Glutamatergic neuron (in vitro differentiated cells): Measurements from ENCODE around the gene HGD. TPM values are rescaled to one million over a fixed set of nuclear protein-coding genes. Genes with fewer than 3 reads are reported as not detected.
"Not testable (repeated sequence)": the region's sequence is repeated elsewhere in the genome, so short reads cannot be mapped to it uniquely, and the experiment has no call there.

Source experiments
- DNase-seq: peaks from one replicate; pipeline ENCODE4 v3.0.0; 2022
- H3K27ac Mint-ChIP-seq: one replicate; pipeline ENCODE4 v1.8.0; 2020; ENCODE audit warnings: mild to moderate bottlenecking, mixed read lengths, inconsistent platforms; ENCODE audit not compliant: unreplicated experiment
- H3K27me3 Mint-ChIP-seq: one replicate; pipeline ENCODE4 v1.8.0; 2020; ENCODE audit warnings: mild to moderate bottlenecking, moderate library complexity, mixed read lengths, inconsistent platforms; ENCODE audit not compliant: unreplicated experiment
- H3K36me3 Mint-ChIP-seq: one replicate; pipeline ENCODE4 v1.8.0; 2020; ENCODE audit warnings: mild to moderate bottlenecking, mixed read lengths, inconsistent platforms; ENCODE audit not compliant: unreplicated experiment
- H3K4me1 Mint-ChIP-seq: one replicate; pipeline ENCODE4 v1.8.0; 2020; ENCODE audit warnings: mild to moderate bottlenecking, low read depth, mixed read lengths, inconsistent platforms; ENCODE audit not compliant: unreplicated experiment
- H3K4me3 Mint-ChIP-seq: one replicate; pipeline ENCODE4 v1.8.0; 2020; ENCODE audit warnings: mild to moderate bottlenecking, mixed read lengths, inconsistent platforms; ENCODE audit not compliant: unreplicated experiment
- H3K9me3 Mint-ChIP-seq: one replicate; pipeline ENCODE4 v1.8.0; 2020; ENCODE audit warnings: mild to moderate bottlenecking, moderate library complexity, mixed read lengths, inconsistent platforms; ENCODE audit not compliant: unreplicated experiment
- CTCF ChIP-seq: fragments of 200-600 bp; sonication (generic); IDR thresholded peaks from one replicate; pipeline ENCODE4 v1.5.0; 2021; ENCODE audit not compliant: partially characterized antibody, unreplicated experiment
- total RNA-seq: library from RNA; stranded (reverse); fragmentation: NEBNext Ultra II Directional; extraction: Animal tissue kit (Norgen Biotek cat#: 25700); gene quantifications from one replicate; pipeline ENCODE4 v1.2.1, GENCODE V29; 2021; ENCODE audit not compliant: unreplicated experiment

HGD gene
- total RNA-seq, 1 donor from 2014 or later, result not detected

GRCh38 chr3:120640231-120640630 lies 41.8 kb downstream of the HGD start:
- no peaks in the 10 kb centered on the region for H3K9me3 Mint-ChIP-seq
- no peak overlapping the region for H3K4me3 Mint-ChIP-seq
- H3K4me1 Mint-ChIP-seq, result peaks cover 9% of the 10 kb centered on the region
- no peak for TF ChIP-seq CTCF
- no peaks in the 10 kb centered on the region for H3K36me3 Mint-ChIP-seq
- H3K27me3 Mint-ChIP-seq, result no peaks in the 10 kb centered on the region
- no peak overlapping the region for H3K27ac Mint-ChIP-seq
- DNase-seq, result no peak

GRCh38 chr3:120638820-120639219 lies 43.2 kb downstream of the HGD start:
- not testable (repeated sequence) for DNase-seq, H3K27me3 Mint-ChIP-seq, H3K4me3 Mint-ChIP-seq, H3K4me1 Mint-ChIP-seq, H3K36me3 Mint-ChIP-seq, H3K27ac Mint-ChIP-seq, H3K9me3 Mint-ChIP-seq

DNA sequence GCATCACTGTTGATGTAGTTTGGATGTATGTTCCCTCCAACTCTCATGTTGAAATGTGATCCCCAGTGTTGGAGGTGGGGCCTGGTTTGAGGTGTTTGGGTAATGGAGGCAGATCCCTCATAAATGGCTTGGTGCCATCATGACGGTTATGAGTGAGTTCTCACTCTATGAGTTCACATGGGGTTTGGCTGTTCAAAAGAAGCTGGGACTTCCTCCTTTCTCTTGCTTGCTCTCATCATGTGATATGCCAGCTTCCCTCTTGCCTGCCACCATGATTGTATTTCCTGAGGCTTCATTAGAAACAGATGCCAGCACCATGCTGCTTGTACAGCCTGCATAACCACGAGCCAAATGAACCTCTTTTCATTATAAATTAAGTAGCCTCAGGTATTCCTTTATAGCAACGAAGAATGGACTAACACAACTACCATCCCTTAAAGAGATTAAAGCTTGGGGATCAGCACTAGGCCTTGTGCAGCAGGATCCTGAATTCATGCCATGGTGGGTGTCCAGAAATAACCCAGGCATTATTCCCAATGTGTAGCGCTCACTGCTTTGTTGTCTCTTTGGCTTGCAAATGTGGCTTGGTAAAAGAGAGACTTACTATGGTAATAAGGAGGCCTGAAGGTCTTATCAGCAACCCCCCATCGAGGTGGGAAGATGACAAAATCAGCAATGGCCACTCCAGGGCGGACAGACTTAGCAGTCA lies 44.0 kb downstream of the HGD start:
- Mint-ChIP-seq H3K27ac (no peak overlapping the region), H3K4me1 (peaks cover 3% of the 10 kb centered on the region), H3K36me3 (no peaks in the 10 kb centered on the region)

GRCh38 chr3:120636795-120637401 lies 45.1 kb downstream of the HGD start:
- TF ChIP-seq CTCF, result no peak
- H3K4me3 Mint-ChIP-seq, result no peak overlapping the region
- H3K27me3 Mint-ChIP-seq, result no peaks in the 10 kb centered on the region
- H3K27ac Mint-ChIP-seq, result no peak overlapping the region
- no peak for DNase-seq
- H3K9me3 Mint-ChIP-seq, result no peaks in the 10 kb centered on the region
- peaks cover 3% of the 10 kb centered on the region for H3K4me1 Mint-ChIP-seq
- no peaks in the 10 kb centered on the region for H3K36me3 Mint-ChIP-seq

More for the DNA sequence above, 44.0 kb downstream of the HGD start:
- no peak for DNase-seq
- Mint-ChIP-seq H3K4me3 (no peak overlapping the region), H3K9me3 (no peaks in the 10 kb centered on the region), H3K27me3 (no peaks in the 10 kb centered on the region)
- no peak for TF ChIP-seq CTCF

- DNase-seq, result no peak
- Mint-ChIP-seq H3K36me3 (peaks cover 5% of the 10 kb centered on the region), H3K27me3 (no peaks in the 10 kb centered on the region), H3K4me1 (no peaks in the 10 kb centered on the region), H3K9me3 (no peaks in the 10 kb centered on the region), H3K27ac (no peak overlapping the region), H3K4me3 (no peak overlapping the region)
- TF ChIP-seq CTCF, result no peak
Measured at GRCh38 chr3:120634539-120634938, 47.5 kb downstream of the HGD start.
